ENCODE results near the gene TMEM238L.

DNA sequence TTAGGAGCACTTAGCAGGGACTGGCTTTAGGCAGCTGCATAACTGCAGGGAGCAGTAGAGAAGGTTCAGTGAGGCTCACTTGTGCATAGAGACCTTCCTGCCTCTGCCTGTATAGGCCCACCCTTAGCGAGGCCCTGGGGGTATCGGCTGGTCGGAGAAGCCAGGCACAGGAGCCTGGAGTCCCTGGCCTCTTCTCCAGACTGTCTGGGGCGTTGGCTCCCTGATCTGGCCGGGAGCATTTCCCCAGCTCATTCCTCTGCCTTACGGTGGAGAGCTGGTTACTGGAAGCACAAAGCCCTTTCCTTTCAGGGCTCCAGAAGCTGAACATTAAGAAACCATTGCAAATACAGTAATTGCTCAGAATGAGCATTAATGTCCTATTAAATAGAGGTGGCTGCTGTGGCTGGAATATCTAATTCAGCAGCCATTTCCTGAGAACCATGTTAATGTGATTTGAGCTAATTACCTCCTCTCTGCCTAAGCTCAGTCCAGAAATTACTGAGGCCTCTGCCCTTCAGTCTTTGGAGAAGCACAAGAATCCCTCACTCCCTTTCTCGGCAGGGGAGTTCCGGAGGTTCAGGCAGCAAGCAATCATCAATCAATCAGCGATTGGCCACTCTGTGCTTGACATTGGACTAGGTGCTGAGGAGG is 55.2 kb downstream of the TMEM238L start:
- no peak for TF ChIP-seq POLR2AphosphoS5 (IDR thresholded peaks at IDR 0.05; ENCODE audit: insufficient read depth in 1 of 2, low read depth in 1 of 2)
- TF ChIP-seq, protein P1, sequence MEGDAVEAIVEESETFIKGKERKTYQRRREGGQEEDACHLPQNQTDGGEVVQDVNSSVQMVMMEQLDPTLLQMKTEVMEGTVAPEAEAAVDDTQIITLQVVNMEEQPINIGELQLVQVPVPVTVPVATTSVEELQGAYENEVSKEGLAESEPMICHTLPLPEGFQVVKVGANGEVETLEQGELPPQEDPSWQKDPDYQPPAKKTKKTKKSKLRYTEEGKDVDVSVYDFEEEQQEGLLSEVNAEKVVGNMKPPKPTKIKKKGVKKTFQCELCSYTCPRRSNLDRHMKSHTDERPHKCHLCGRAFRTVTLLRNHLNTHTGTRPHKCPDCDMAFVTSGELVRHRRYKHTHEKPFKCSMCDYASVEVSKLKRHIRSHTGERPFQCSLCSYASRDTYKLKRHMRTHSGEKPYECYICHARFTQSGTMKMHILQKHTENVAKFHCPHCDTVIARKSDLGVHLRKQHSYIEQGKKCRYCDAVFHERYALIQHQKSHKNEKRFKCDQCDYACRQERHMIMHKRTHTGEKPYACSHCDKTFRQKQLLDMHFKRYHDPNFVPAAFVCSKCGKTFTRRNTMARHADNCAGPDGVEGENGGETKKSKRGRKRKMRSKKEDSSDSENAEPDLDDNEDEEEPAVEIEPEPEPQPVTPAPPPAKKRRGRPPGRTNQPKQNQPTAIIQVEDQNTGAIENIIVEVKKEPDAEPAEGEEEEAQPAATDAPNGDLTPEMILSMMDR (IDR thresholded peaks at IDR 0.05), result no peak

All from vagina (tissue), 2 donors.